Heart right ventricle (tissue), 16 donors: ENCODE measurements around the gene AFF1. TPM values are rescaled to one million over a fixed set of nuclear protein-coding genes. Genes with fewer than 3 reads are reported as not detected.

Experiments used
- ATAC-seq, 8 donors: fragments of 200-7000 bp; cut with Tn5 transposase; one replicate each; pipeline ENCODE4 v1.9.1; 2020; ENCODE audit warnings: mild to moderate bottlenecking in 8 of 8, moderate library complexity in 8 of 8, moderate number of reproducible peaks in 1 of 8
- DNase-seq, 2 donors: peaks; one replicate each; pipeline ENCODE4 v3.0.0-alpha.2; 2020
- H3K27ac ChIP-seq, 10 donors: fragments of 200-600 bp; sonication (generic) in 2 of 10; one replicate each; pipeline versions ENCODE4 v1.5.0 to v1.8.0; 2020 to 2022; ENCODE audit warnings: mild to moderate bottlenecking in 3 of 10
- H3K27me3 ChIP-seq, 7 donors: fragments of 200-600 bp; one replicate each; pipeline ENCODE4 v1.8.0; 2021 to 2022; ENCODE audit warnings: mild to moderate bottlenecking in 2 of 7
- H3K36me3 ChIP-seq, 9 donors: fragments of 200-600 bp; sonication (generic) in 1 of 9; one replicate each; pipeline versions ENCODE4 v1.5.0 to v1.8.0; 2020 to 2022; ENCODE audit warnings: mild to moderate bottlenecking in 2 of 9
- H3K4me1 ChIP-seq, 9 donors: fragments of 200-600 bp; sonication (generic) in 1 of 9; one replicate each; pipeline versions ENCODE4 v1.5.0 to v1.8.0; 2020 to 2022; ENCODE audit warnings: mild to moderate bottlenecking in 4 of 9
- H3K4me3 ChIP-seq, 10 donors: fragments of 200-600 bp; sonication (generic) in 2 of 10; one replicate each; pipeline versions ENCODE4 v1.5.0 to v1.8.0; 2020 to 2022; ENCODE audit warnings: mild to moderate bottlenecking in 7 of 10, moderate library complexity in 2 of 10
- H3K9me3 ChIP-seq, 11 donors: fragments of 200-600 bp in 10 of 11; sonication (generic) in 2 of 11; one replicate each; pipeline versions ENCODE4 v1.5.0 to v1.8.0; 2013 to 2022; ENCODE audit warnings: mild to moderate bottlenecking in 2 of 11, control low read depth in 1 of 11, moderate library complexity in 1 of 11
- CTCF ChIP-seq, 9 donors: fragments of 200-600 bp; sonication (generic) in 2 of 9; IDR thresholded peaks; one replicate each; pipeline versions ENCODE4 v1.5.0 to v1.8.0; 2021 to 2022; ENCODE audit warnings: antibody characterized with exemption in 9 of 9, mild to moderate bottlenecking in 5 of 9, moderate library complexity in 1 of 9
- WGBS, 2 donors: extraction: QIAGEN DNeasy Blood & Tissue Kit; methylation state at CpG; one replicate each; pipeline ENCODE4 v1.1.7; 2013; ENCODE audit warnings: inconsistent platforms in 1 of 2; 5-methylcytosine and 5-hydroxymethylcytosine counted together
- intact Hi-C, 10 donors: fragments of 100-400 bp; cut with DNase I; formaldehyde crosslinking; loops; one replicate each; pipeline versions ENCODE4 v1.11.1 to v1.14.2; 2022
- polyA plus RNA-seq, 2 donors: library from polyadenylated mRNA; stranded (reverse); fragments of 200-250 nt; gene quantifications; one replicate each; pipeline ENCODE4 v1.2.3, GENCODE V29; 2013
- total RNA-seq, 10 donors: library from RNA; stranded (reverse); fragmentation: NEBNext Ultra II Directional in 3 of 10; extraction: Animal tissue kit (Norgen Biotek cat#: 25700) in 3 of 10; gene quantifications; one replicate each; pipeline versions ENCODE4 v1.2.1 to v1.2.4, GENCODE V29; 2021 to 2023
- donor health status: Arrhythmogenic right ventricular cardiomyopathy.
- donor health status: ischemic (EF 13 %, LVEDD 7.1; RV severe dilation, severe dysfunction).
- donor health status: healthy with polysubstance abuse.
- donor health status: DM: no; HTN: yes; CAD: no.
- donor health status: DM: no; HTN: no; CAD: no.
- donor health status: ischemic (EF 25% LVEDD 6.9; RV normal size, moderate dysfunction).
- donor health status: ischemic (EF 25% LVEDD 5.7; RV mildly dilated, moderate dysfunction).
- donor health status: healthy.
- donor health status: DM: yes; HTN: yes; CAD: no.
- donor health status: Ischemic cardiomyopathy.
- donor health status: ischemic (EF 35%, LVEDD 5.7; RV mildly dilated, moderate dysfunction).
- donor health status: nonischemic (EF 11% LVEDD 7.7; RV severe dilation, severe dysfunction).
- donor health status: DM: yes; HTN: yes; CAD: no.
- donor health status: PGD.
- donor health status: ischemic (EF 29% LVEDD 5.4; RV normal size, mild dysfunction).
- donor health status: nonischemic (EF 23%, LVEDD 6.1; RV moderate dilation, normal function).

Gene AFF1
- total and polyA plus RNA-seq, 12 donors, result 44.4 to 90.2 (median 74.5) TPM

DNA sequence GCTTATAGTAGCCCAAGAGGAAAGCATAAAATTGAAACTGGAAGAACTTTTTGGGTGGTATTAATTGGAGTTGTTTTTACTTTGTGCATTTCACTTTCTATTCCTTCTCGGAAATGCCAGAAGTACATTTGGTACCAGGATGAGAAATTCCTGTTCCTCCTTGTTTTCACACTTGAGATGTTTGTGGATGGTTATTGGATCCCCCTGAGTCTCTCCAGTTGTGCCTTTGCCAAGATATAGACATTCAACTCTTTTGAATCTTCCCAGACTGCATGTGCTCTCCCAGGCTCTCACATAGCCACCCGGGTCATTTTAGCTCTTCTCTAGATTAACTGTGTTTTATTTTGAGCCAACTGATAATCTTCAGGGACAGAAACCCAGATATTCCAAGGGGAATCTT, 120.5 kb downstream of the AFF1 start:
- 13 to 24% methylated on average over 2 of the region's 2 CpGs for WGBS, 2 donors
- Histone ChIP-seq H3K9me3 (no peaks in the 10 kb centered on the region), H3K36me3 (peaks cover 0 to 18% (median 0%) of the 10 kb centered on the region in 9 donors), H3K27ac (peak overlapping the region; percentile 41 to 83 (median 68)), H3K4me1 (peaks cover 21 to 100% (median 87%) of the 10 kb centered on the region in 9 donors), H3K27me3 (no peaks in the 10 kb centered on the region), H3K4me3 (peak overlapping the region in 1 of 10 donors; percentile 6)
- DNase-seq, result no peak
- TF ChIP-seq CTCF (IDR thresholded peaks at IDR 0.05), result no peak
- peak in 4 of 8 donors; percentile 31 to 46 (median 35) for ATAC-seq
- intact Hi-C loops, result loop anchor here in 1 of 10 donors (2.0 kb wide), 1 partner anchor 49 kb away; no protein-coding TSS in a partner anchor

- no peaks in the 10 kb centered on the region for H3K9me3 ChIP-seq
- WGBS, 2 donors, result 76 to 84% methylated on average over 2 of the region's 2 CpGs
- ATAC-seq (no peak), DNase-seq (no peak)
- peak overlapping the region in 9 of 10 donors; percentile 1 to 83 (median 74) for H3K27ac ChIP-seq
- H3K4me3 ChIP-seq, result no peak overlapping the region
- peaks cover 0 to 25% (median 0%) of the 10 kb centered on the region in 9 donors for H3K36me3 ChIP-seq
- H3K4me1 ChIP-seq, result peaks cover 21 to 98% (median 81%) of the 10 kb centered on the region in 9 donors
- H3K27me3 ChIP-seq, result no peaks in the 10 kb centered on the region
- intact Hi-C loops, result no loop called here
- TF ChIP-seq CTCF (IDR thresholded peaks at IDR 0.05), result no peak
These were observed 122.1 kb downstream of the AFF1 start for GRCh38 chr4:87056881-87057280.

GRCh38 chr4:87057835-87058355, 123.1 kb downstream of the AFF1 start:
- H3K4me3 ChIP-seq, result no peak overlapping the region
- WGBS, 2 donors, result 52 to 58% methylated on average over 6 of the region's 6 CpGs

More at GRCh38 chr4:87057835-87058355, 123.1 kb downstream of the AFF1 start:
- H3K9me3 ChIP-seq, result no peaks in the 10 kb centered on the region
- peak; percentile 12 to 68 (median 46) for ATAC-seq
- no peak for DNase-seq
- no peak for TF ChIP-seq CTCF (IDR thresholded peaks at IDR 0.05)
- peak overlapping the region; percentile 49 to 83 (median 66) for H3K27ac ChIP-seq
- H3K4me1 ChIP-seq, result peaks cover 21 to 93% (median 73%) of the 10 kb centered on the region in 9 donors
- intact Hi-C loops, result no loop called here
- peaks cover 0 to 22% (median 0%) of the 10 kb centered on the region in 9 donors for H3K36me3 ChIP-seq
- H3K27me3 ChIP-seq, result no peaks in the 10 kb centered on the region
